Activated CD4-positive, alpha-beta T cell treated with anti-CD3 and anti-CD28 coated beads for 36 hours (primary cell): ENCODE results near the gene DPYD. TPM values are rescaled to one million over a fixed set of nuclear protein-coding genes. Genes with fewer than 3 reads are reported as not detected.

Source experiments
- ATAC-seq: fragments of 200-7000 bp; cut with Tn5 transposase; one replicate; pipeline ENCODE4 v1.10.0; 2021; ENCODE audit warnings: mild to moderate bottlenecking, moderate library complexity
- CTCF ChIA-PET: fragments of 350-600 bp; sonication (Branson Sonifier 250); formaldehyde crosslinking; loops from one replicate; lab custom pipeline; 2021; ENCODE audit warnings: antibody characterized with exemption; lab: Charles Lee
- POLR2A ChIA-PET: fragments of 350-600 bp; sonication (Branson Sonifier 250); formaldehyde crosslinking; loops from one replicate; lab custom pipeline; 2021; ENCODE audit warnings: antibody characterized with exemption, inconsistent platforms; lab: Charles Lee
- DNase-seq: peaks from one replicate; pipeline ENCODE4 v3.0.0-alpha.2; 2020
- H3K27ac Mint-ChIP-seq: one replicate; pipeline ENCODE4 v1.8.0; 2021; ENCODE audit warnings: mixed read lengths
- H3K27me3 Mint-ChIP-seq: one replicate; pipeline ENCODE4 v1.8.0; 2021; ENCODE audit warnings: mixed read lengths
- H3K36me3 Mint-ChIP-seq: one replicate; pipeline ENCODE4 v1.8.0; 2021; ENCODE audit warnings: low read depth, mixed read lengths
- H3K4me1 Mint-ChIP-seq: one replicate; pipeline ENCODE4 v1.8.0; 2021; ENCODE audit warnings: mixed read lengths
- H3K4me3 Mint-ChIP-seq: one replicate; pipeline ENCODE4 v1.8.0; 2021; ENCODE audit warnings: mild to moderate bottlenecking, moderate library complexity, mixed read lengths
- H3K9me3 Mint-ChIP-seq: one replicate; pipeline ENCODE4 v1.8.0; 2021; ENCODE audit warnings: low read depth, mixed read lengths
- intact Hi-C, 2 experiments: fragments of 100-400 bp; cut with DNase I in 1 of 2; cut with micrococcal nuclease in 1 of 2; formaldehyde crosslinking; loops; one replicate each; pipeline versions ENCODE4 v1.14.2 to v1.15.1; 2022 to 2024; cut with DNase I, micrococcal nuclease
- total RNA-seq, 2 experiments: library from RNA; stranded (reverse); gene quantifications; one replicate each; pipeline ENCODE4 v1.2.3, GENCODE V29; 2021

DPYD gene
- total RNA-seq, 2 experiments from 2014 or later: 6.8 to 7.1 TPM

GRCh38 chr1:97427371-97427770, 493.5 kb downstream of the DPYD start:
- intact Hi-C loops: no loop called here
- H3K4me1 Mint-ChIP-seq: no peaks in the 10 kb centered on the region
- no peak overlapping the region for H3K27ac Mint-ChIP-seq
- no peak for ATAC-seq
- H3K9me3 Mint-ChIP-seq: no peaks in the 10 kb centered on the region
- H3K27me3 Mint-ChIP-seq: no peaks in the 10 kb centered on the region
- POLR2A ChIA-PET: no interaction called here
- CTCF ChIA-PET: no interaction called here
- H3K36me3 Mint-ChIP-seq: no peaks in the 10 kb centered on the region
- no peak for DNase-seq
- no peak overlapping the region for H3K4me3 Mint-ChIP-seq

GRCh38 chr1:97424209-97424608, 496.6 kb downstream of the DPYD start:
- Mint-ChIP-seq H3K27ac (no peak overlapping the region), H3K36me3 (peaks cover 2% of the 10 kb centered on the region), H3K27me3 (no peaks in the 10 kb centered on the region), H3K9me3 (no peaks in the 10 kb centered on the region), H3K4me3 (no peak overlapping the region), H3K4me1 (no peaks in the 10 kb centered on the region)
- POLR2A ChIA-PET: no interaction called here
- intact Hi-C loops: no loop called here
- ATAC-seq (no peak), DNase-seq (no peak)
- CTCF ChIA-PET: no interaction called here

- no peak overlapping the region for H3K27ac Mint-ChIP-seq
- ATAC-seq: no peak
- no peak overlapping the region for H3K4me3 Mint-ChIP-seq
- intact Hi-C loops: no loop called here
- ChIA-PET CTCF (no interaction called here), POLR2A (no interaction called here)
- peaks cover 2% of the 10 kb centered on the region for H3K36me3 Mint-ChIP-seq
- H3K27me3 Mint-ChIP-seq: no peaks in the 10 kb centered on the region
- H3K9me3 Mint-ChIP-seq: no peaks in the 10 kb centered on the region
- no peaks in the 10 kb centered on the region for H3K4me1 Mint-ChIP-seq
- no peak for DNase-seq
Measured at GRCh38 chr1:97423403-97423802, 497.4 kb downstream of the DPYD start.

GRCh38 chr1:97417661-97418060, 503.2 kb downstream of the DPYD start:
- Mint-ChIP-seq H3K27ac (no peak overlapping the region), H3K9me3 (no peaks in the 10 kb centered on the region), H3K27me3 (no peaks in the 10 kb centered on the region), H3K36me3 (peaks cover 2% of the 10 kb centered on the region), H3K4me3 (no peak overlapping the region), H3K4me1 (no peaks in the 10 kb centered on the region)
- ATAC-seq (no peak), DNase-seq (no peak)
- intact Hi-C loops: no loop called here
- CTCF ChIA-PET: interaction anchor here (0.5 to 0.6 kb wide), 2 partner anchors 17 to 69 kb away, joined by 3 to 6 read pairs; no protein-coding TSS in a partner anchor
- POLR2A ChIA-PET: no interaction called here

GRCh38 chr1:97414682-97415312, 506.0 kb downstream of the DPYD start:
- ChIA-PET POLR2A (no interaction called here), CTCF (interaction anchor here (0.6 kb wide), 1 partner anchor 79 kb away, joined by 3 read pairs; no protein-coding TSS in a partner anchor)
- H3K4me3 Mint-ChIP-seq: no peak overlapping the region
- H3K27ac Mint-ChIP-seq: no peak overlapping the region
- no peaks in the 10 kb centered on the region for H3K4me1 Mint-ChIP-seq
- ATAC-seq: no peak
- H3K36me3 Mint-ChIP-seq: peaks cover 6% of the 10 kb centered on the region
- H3K9me3 Mint-ChIP-seq: no peaks in the 10 kb centered on the region
- no peaks in the 10 kb centered on the region for H3K27me3 Mint-ChIP-seq
- DNase-seq: no peak
- intact Hi-C loops: no loop called here

GRCh38 chr1:97412737-97413136, 508.1 kb downstream of the DPYD start:
- no peak for ATAC-seq
- intact Hi-C loops: no loop called here

GRCh38 chr1:97412166-97412565, 508.7 kb downstream of the DPYD start:
- no peaks in the 10 kb centered on the region for H3K4me1 Mint-ChIP-seq
- peaks cover 14% of the 10 kb centered on the region for H3K36me3 Mint-ChIP-seq
- H3K27me3 Mint-ChIP-seq: no peaks in the 10 kb centered on the region
- no peaks in the 10 kb centered on the region for H3K9me3 Mint-ChIP-seq
- DNase-seq (no peak), ATAC-seq (no peak)
- ChIA-PET CTCF (no interaction called here), POLR2A (no interaction called here)
- intact Hi-C loops: no loop called here
- H3K27ac Mint-ChIP-seq: no peak overlapping the region
- H3K4me3 Mint-ChIP-seq: no peak overlapping the region

More at GRCh38 chr1:97412737-97413136, 508.1 kb downstream of the DPYD start:
- H3K36me3 Mint-ChIP-seq: peaks cover 14% of the 10 kb centered on the region
- POLR2A ChIA-PET: no interaction called here
- CTCF ChIA-PET: no interaction called here
- no peaks in the 10 kb centered on the region for H3K27me3 Mint-ChIP-seq
- no peaks in the 10 kb centered on the region for H3K4me1 Mint-ChIP-seq
- no peak overlapping the region for H3K4me3 Mint-ChIP-seq
- H3K27ac Mint-ChIP-seq: no peak overlapping the region
- H3K9me3 Mint-ChIP-seq: no peaks in the 10 kb centered on the region
- DNase-seq: no peak

GRCh38 chr1:97396463-97396862, 524.4 kb downstream of the DPYD start:
- H3K27ac Mint-ChIP-seq: no peak overlapping the region
- ATAC-seq (no peak), DNase-seq (no peak)
- peaks cover 15% of the 10 kb centered on the region for H3K9me3 Mint-ChIP-seq
- CTCF ChIA-PET: interaction anchor here (1.3 kb wide), 1 partner anchor 19 kb away, joined by 3 read pairs; no protein-coding TSS in a partner anchor
- no peaks in the 10 kb centered on the region for H3K4me1 Mint-ChIP-seq
- peaks cover 9% of the 10 kb centered on the region for H3K36me3 Mint-ChIP-seq
- POLR2A ChIA-PET: no interaction called here
- intact Hi-C loops: loop anchor here in 1 of 2 experiments (10.0 kb wide), 1 partner anchor 62 kb away; no protein-coding TSS in a partner anchor
- H3K4me3 Mint-ChIP-seq: no peak overlapping the region
- H3K27me3 Mint-ChIP-seq: no peaks in the 10 kb centered on the region

- Mint-ChIP-seq H3K36me3 (peaks cover 7% of the 10 kb centered on the region), H3K9me3 (peaks cover 7% of the 10 kb centered on the region), H3K27me3 (no peaks in the 10 kb centered on the region), H3K4me1 (no peaks in the 10 kb centered on the region), H3K27ac (no peak overlapping the region), H3K4me3 (no peak overlapping the region)
- intact Hi-C loops: loop anchor here in 1 of 2 experiments (10.0 kb wide), 1 partner anchor 58 kb away; no protein-coding TSS in a partner anchor
- DNase-seq: no peak
- ATAC-seq: no peak
- ChIA-PET POLR2A (no interaction called here), CTCF (interaction anchor here (0.6 kb wide), 1 partner anchor 552 kb away, joined by 3 read pairs; no protein-coding TSS in a partner anchor)
Measured at GRCh38 chr1:97392701-97393100, 528.1 kb downstream of the DPYD start.

GRCh38 chr1:97385536-97386277, 535.1 kb downstream of the DPYD start:
- intact Hi-C loops: no loop called here
- no peak overlapping the region for H3K27ac Mint-ChIP-seq
- no peak overlapping the region for H3K4me3 Mint-ChIP-seq
- no peaks in the 10 kb centered on the region for H3K9me3 Mint-ChIP-seq
- DNase-seq (no peak), ATAC-seq (no peak)
- H3K4me1 Mint-ChIP-seq: no peaks in the 10 kb centered on the region
- POLR2A ChIA-PET: no interaction called here
- H3K27me3 Mint-ChIP-seq: no peaks in the 10 kb centered on the region
- no peaks in the 10 kb centered on the region for H3K36me3 Mint-ChIP-seq
- CTCF ChIA-PET: interaction anchor here (0.7 to 2.0 kb wide), 2 partner anchors 9 to 59 kb away, joined by 3 to 6 read pairs; no protein-coding TSS in a partner anchor

- ChIA-PET POLR2A (no interaction called here), CTCF (interaction anchor here (0.7 to 2.0 kb wide), 2 partner anchors 8 to 61 kb away, joined by 3 to 6 read pairs; no protein-coding TSS in a partner anchor)
- no peak overlapping the region for H3K27ac Mint-ChIP-seq
- ATAC-seq (no peak), DNase-seq (no peak)
- no peaks in the 10 kb centered on the region for H3K36me3 Mint-ChIP-seq
- intact Hi-C loops: no loop called here
- H3K4me1 Mint-ChIP-seq: peaks cover 1% of the 10 kb centered on the region
- H3K4me3 Mint-ChIP-seq: no peak overlapping the region
- H3K9me3 Mint-ChIP-seq: no peaks in the 10 kb centered on the region
- H3K27me3 Mint-ChIP-seq: no peaks in the 10 kb centered on the region
Measured at GRCh38 chr1:97384294-97384968, 536.4 kb downstream of the DPYD start.
